Uterus (tissue), 4 donors: ENCODE measurements around the gene CACHD1. TPM values are rescaled to one million over a fixed set of nuclear protein-coding genes. Genes with fewer than 3 reads are reported as not detected.

Source experiments
- DNase-seq, 2 donors: peaks; one replicate each; pipeline ENCODE4 v3.0.0-alpha.2; 2019 to 2020
- H3K27ac ChIP-seq, 2 donors: fragments of 200-600 bp; sonication (generic); 1 replicate in 1 of 2; 2 replicates in 1 of 2; pipeline ENCODE4 v1.5.1; 2016 to 2018
- H3K27me3 ChIP-seq, 2 donors: fragments of 200-600 bp; sonication (generic); one replicate each; pipeline ENCODE4 v1.5.1; 2018 to 2019; ENCODE audit warnings: control low read depth in 1 of 2
- H3K36me3 ChIP-seq, 2 donors: fragments of 200-600 bp; sonication (generic); one replicate each; pipeline ENCODE4 v1.5.1; 2019; ENCODE audit warnings: control low read depth in 1 of 2
- H3K4me1 ChIP-seq, 2 donors: fragments of 200-600 bp; sonication (generic); one replicate each; pipeline ENCODE4 v1.5.1; 2018 to 2019; ENCODE audit warnings: control low read depth in 1 of 2
- H3K4me3 ChIP-seq, 2 donors: fragments of 200-600 bp; sonication (generic); 1 replicate in 1 of 2; 2 replicates in 1 of 2; pipeline ENCODE4 v1.5.1; 2018 to 2019; ENCODE audit warnings: mild to moderate bottlenecking in 1 of 2
- H3K9me3 ChIP-seq, 2 donors: fragments of 200-600 bp; sonication (generic); one replicate each; pipeline ENCODE4 v1.5.1; 2019; ENCODE audit warnings: control low read depth in 1 of 2
- POLR2A ChIP-seq, 2 donors: fragments of 450-650 bp; IDR thresholded peaks; one replicate each; pipeline ENCODE4 v1.6.1; 2016; ENCODE audit warnings: antibody characterized with exemption in 2 of 2, mild to moderate bottlenecking in 1 of 2, moderate library complexity in 1 of 2
- intact Hi-C: fragments of 100-400 bp; cut with DNase I; formaldehyde crosslinking; loops from one replicate; pipeline ENCODE4 v1.15.1; 2023; ENCODE audit warnings: low total_unique reads
- total RNA-seq, 4 donors: library from RNA; depleted of rRNA in 3 of 4; stranded (reverse); fragments of >200 nt in 3 of 4; gene quantifications; one replicate each; pipeline versions ENCODE4 v1.1.0 to v1.2.4, GENCODE V29; 2014 to 2023
- TF ChIP-seq, protein P1 (sequence below), 4 experiments: fragments of 200-600 bp in 2 of 4; fragments of 450-650 bp in 2 of 4; sonication (generic) in 2 of 4; IDR thresholded peaks; one replicate each; pipeline ENCODE4 v1.5.1; 2016 to 2019; ENCODE audit warnings: antibody characterized with exemption in 4 of 4, mild to moderate bottlenecking in 2 of 4, moderate library complexity in 1 of 4
- donor health status: DM: yes; HTN: yes; CAD: no.

Gene CACHD1
- total RNA-seq, 4 donors from 2014 or later: 19.2 to 39.9 (median 28.8) TPM

DNA sequence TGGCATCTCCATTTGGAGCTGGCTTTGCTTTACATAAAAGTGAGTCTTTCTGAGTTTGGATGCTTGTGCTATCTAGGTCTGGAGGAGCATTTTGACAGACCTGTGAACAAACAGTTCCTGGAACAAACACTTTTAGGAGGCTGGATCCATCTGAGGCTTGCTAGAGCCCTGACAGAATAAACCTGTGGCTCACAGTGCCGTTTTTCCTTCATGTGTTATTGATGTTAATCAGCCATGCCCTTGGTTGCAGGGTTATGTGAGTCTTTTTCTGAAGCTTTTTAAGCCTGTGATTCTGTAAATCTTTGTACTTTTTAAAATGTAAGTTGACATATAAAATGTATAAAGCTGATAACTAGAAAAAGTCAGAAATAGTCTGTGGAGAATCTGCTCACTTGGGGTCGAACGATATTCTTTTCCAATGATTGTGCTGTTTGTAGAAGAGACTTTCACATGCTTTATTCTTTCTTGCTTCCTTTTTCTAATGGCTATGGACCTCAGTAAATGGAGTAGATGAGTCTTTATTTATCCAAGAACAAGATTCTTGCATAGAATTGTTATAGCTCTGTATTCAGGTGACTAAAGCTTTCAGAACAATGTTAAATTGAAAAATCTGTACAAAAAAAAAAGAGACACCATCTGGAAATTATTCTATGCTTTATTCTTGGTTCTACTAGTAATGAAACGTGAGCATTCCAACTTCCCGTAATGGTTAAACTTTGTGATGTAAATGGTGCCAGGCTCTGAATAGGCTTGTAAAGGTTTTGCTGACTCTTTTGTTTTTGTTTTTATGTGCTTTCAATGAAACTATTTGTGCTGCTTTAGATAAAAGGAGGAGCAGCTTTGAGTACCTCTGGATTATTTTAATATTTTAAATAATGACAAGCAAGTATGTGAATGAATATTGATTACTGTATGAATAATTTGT, 53.7 kb downstream of the CACHD1 start:
- Histone ChIP-seq H3K27ac (peak overlapping the region; percentile 6 to 28), H3K27me3 (no peaks in the 10 kb centered on the region), H3K4me1 (peaks cover 0 to 16% of the 10 kb centered on the region in 2 donors), H3K36me3 (no peaks in the 10 kb centered on the region), H3K4me3 (no peak overlapping the region), H3K9me3 (no peaks in the 10 kb centered on the region)
- TF ChIP-seq POLR2A (IDR thresholded peaks at IDR 0.05): no peak
- TF ChIP-seq, protein P1, sequence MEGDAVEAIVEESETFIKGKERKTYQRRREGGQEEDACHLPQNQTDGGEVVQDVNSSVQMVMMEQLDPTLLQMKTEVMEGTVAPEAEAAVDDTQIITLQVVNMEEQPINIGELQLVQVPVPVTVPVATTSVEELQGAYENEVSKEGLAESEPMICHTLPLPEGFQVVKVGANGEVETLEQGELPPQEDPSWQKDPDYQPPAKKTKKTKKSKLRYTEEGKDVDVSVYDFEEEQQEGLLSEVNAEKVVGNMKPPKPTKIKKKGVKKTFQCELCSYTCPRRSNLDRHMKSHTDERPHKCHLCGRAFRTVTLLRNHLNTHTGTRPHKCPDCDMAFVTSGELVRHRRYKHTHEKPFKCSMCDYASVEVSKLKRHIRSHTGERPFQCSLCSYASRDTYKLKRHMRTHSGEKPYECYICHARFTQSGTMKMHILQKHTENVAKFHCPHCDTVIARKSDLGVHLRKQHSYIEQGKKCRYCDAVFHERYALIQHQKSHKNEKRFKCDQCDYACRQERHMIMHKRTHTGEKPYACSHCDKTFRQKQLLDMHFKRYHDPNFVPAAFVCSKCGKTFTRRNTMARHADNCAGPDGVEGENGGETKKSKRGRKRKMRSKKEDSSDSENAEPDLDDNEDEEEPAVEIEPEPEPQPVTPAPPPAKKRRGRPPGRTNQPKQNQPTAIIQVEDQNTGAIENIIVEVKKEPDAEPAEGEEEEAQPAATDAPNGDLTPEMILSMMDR (IDR thresholded peaks at IDR 0.05): no peak
- intact Hi-C loops: no loop called here
- no peak for DNase-seq

DNA sequence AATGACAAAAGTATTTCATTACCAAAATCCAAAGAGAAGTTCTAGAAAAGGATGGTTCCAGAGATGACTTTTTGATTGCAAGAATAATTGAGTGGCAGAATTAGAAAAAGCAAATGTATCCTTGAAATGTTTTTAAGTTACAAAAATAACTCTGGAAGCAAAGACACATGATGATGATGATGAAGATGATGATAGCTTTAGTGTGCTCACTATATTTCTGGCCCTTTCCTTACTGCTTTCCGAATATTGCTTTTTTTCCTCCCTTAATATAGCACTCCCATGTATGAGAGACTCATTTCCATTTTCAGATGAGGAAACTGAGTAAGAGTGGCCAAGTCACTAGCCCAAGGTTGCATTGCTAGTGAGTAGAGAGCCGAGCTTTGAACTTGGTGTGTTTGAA, 54.7 kb downstream of the CACHD1 start:
- Histone ChIP-seq H3K27me3 (no peaks in the 10 kb centered on the region), H3K27ac (no peak overlapping the region), H3K4me1 (peaks cover 0 to 7% of the 10 kb centered on the region in 2 donors), H3K9me3 (no peaks in the 10 kb centered on the region), H3K36me3 (no peaks in the 10 kb centered on the region), H3K4me3 (no peak overlapping the region)
- intact Hi-C loops: no loop called here
- no peak for TF ChIP-seq POLR2A (IDR thresholded peaks at IDR 0.05)
- TF ChIP-seq, protein P1 (IDR thresholded peaks at IDR 0.05): no peak
- no peak for DNase-seq

DNA sequence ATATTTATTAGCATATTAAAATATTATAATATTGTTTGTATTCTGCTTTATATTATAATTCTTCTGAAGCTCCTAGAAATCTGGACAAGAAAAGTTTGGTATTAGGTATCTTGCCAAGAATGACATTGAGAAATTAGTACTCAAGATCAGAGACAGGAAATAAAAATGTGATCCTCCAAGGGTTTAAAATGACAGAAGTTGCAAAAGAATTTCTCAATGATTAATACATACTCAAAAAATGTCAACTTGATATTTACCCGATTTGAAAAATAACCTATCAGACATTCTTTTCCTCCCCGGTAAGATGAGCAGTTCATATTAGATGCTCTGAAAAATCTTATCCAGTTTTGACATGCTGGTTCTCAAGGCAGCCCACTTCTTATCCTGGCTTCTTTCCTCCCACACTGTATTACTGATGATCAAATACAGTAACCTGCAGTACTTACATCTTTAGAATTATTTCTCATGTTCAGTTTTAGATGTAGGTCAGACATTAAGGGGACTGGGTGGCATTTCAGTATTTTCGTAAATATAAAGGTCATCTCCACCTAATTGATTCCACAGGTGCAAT, 55.3 kb downstream of the CACHD1 start:
- peaks cover 0 to 2% of the 10 kb centered on the region in 2 donors for H3K4me1 ChIP-seq
- H3K9me3 ChIP-seq: no peaks in the 10 kb centered on the region
- intact Hi-C loops: no loop called here
- TF ChIP-seq, protein P1 (IDR thresholded peaks at IDR 0.05): no peak
- no peak for TF ChIP-seq POLR2A (IDR thresholded peaks at IDR 0.05)
- H3K4me3 ChIP-seq: no peak overlapping the region
- no peaks in the 10 kb centered on the region for H3K27me3 ChIP-seq
- no peak for DNase-seq
- no peaks in the 10 kb centered on the region for H3K36me3 ChIP-seq
- H3K27ac ChIP-seq: no peak overlapping the region

DNA sequence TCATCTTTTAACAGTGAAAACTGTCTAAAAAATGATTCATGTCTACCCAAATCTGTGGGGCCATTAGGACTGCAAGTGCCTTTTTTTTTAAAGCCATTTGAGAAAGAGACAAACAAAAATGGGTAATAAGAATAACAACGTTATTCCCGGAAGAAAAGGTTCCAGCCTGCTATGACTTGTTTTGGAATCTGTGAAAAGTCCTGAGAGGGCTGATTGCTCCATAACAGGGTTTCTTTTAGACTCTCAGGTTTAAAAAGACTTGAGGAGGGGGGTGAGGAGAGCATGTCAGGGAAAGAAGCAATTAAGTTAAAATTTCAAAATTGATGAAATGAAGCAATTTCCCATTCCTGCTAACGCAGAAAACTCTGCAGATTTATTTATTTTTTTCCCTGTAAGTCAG, 56.4 kb downstream of the CACHD1 start:
- TF ChIP-seq POLR2A (IDR thresholded peaks at IDR 0.05): no peak
- TF ChIP-seq, protein P1 (IDR thresholded peaks at IDR 0.05): no peak
- Histone ChIP-seq H3K9me3 (no peaks in the 10 kb centered on the region), H3K4me1 (peaks cover 0 to 2% of the 10 kb centered on the region in 2 donors), H3K36me3 (no peaks in the 10 kb centered on the region), H3K4me3 (no peak overlapping the region), H3K27me3 (no peaks in the 10 kb centered on the region), H3K27ac (peak overlapping the region; percentile 26 to 43)
- intact Hi-C loops: no loop called here
- DNase-seq: no peak

DNA sequence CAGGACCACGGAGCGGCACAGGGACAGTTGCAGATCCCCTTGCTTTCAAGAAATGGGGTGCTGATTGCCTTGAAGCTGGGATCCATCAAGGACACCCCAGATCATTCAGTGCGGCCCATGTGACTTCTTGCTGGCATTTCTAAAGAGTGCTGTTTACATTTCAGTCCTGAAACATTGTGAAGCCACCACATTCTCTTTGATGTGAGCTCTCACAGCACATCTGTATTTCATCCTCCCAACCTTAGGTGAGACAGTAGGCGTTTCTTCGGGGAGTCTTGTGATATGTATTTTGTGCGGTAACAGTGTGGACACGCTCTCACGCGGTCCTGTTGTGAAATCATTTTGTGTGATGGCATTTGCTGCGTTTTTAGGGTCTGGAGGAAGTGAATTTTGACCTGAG, 57.2 kb downstream of the CACHD1 start:
- DNase-seq: no peak
- Histone ChIP-seq H3K27ac (no peak overlapping the region), H3K27me3 (no peaks in the 10 kb centered on the region), H3K36me3 (no peaks in the 10 kb centered on the region), H3K4me1 (peaks cover 0 to 2% of the 10 kb centered on the region in 2 donors), H3K9me3 (no peaks in the 10 kb centered on the region), H3K4me3 (no peak overlapping the region)
- no peak for TF ChIP-seq POLR2A (IDR thresholded peaks at IDR 0.05)
- TF ChIP-seq, protein P1 (IDR thresholded peaks at IDR 0.05): no peak
- intact Hi-C loops: no loop called here
